MM.1S (cell line): ENCODE measurements around the gene CABLES1.

Experiments used
- EZH2 ChIP-seq: fragments of 300-600 bp; sonication (generic); optimal IDR thresholded peaks from 2 replicates; pipeline ENCODE3; 2017; ENCODE audit warnings: low read depth, mild to moderate bottlenecking, antibody characterized with exemption, low read length, mixed read lengths
- EZH2phosphoT487 ChIP-seq: fragments of 300-600 bp; sonication (generic); IDR thresholded peaks from 2 replicates; pipeline ENCODE4 v1.6.1; 2018; ENCODE audit warnings: antibody characterized with exemption, low read length
- TF ChIP-seq, protein P1 (sequence below): fragments of 300-600 bp; sonication (generic); IDR thresholded peaks from 2 replicates; pipeline ENCODE4 v1.5.1; 2016; ENCODE audit warnings: antibody characterized with exemption, low read length, mixed read lengths

DNA sequence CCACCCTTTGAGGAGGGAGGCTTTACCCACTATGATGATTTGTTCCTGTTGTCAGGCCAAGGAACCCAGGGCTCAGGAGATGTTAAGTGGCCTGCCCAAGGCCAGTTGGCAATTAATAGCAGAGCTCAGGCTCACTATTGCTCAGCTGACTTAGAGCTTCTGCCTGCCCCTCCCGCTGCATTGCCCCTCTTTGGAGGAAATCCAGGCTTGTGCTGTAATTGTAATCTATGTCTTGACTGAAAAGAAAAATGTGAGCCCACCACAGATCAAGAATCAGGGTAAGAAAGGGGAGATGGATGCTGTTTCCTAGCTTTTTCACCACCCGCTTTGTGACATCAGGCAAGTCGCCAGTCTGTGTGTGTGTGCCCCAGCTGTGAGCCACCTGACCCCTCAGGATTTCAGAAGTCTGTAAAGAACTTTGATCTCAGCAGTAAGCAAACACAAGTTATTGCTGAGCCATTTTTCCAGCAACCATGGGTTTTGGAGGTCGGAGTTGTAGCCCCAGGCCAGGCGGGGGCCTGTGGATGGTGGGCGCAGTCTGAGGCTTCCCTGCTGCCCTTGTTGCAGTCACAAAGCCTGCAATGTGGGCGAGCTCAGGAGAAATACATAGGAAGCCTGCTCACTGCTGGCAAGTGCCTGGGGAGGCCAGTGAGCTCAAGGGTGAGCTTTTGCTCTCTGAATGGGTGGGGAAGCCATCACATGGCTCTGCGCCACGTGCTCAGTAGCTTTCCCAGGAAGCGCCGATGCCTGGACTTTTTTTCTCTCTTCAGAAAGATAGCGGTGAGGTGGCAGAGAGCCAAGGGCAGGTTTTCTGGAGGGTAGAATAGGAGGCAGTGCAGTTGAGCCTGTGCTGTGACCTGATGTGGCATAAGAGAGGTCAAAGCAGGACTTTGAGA is 6.1 kb downstream of the CABLES1 start:
- no peak for TF ChIP-seq EZH2
- TF ChIP-seq, protein P1, sequence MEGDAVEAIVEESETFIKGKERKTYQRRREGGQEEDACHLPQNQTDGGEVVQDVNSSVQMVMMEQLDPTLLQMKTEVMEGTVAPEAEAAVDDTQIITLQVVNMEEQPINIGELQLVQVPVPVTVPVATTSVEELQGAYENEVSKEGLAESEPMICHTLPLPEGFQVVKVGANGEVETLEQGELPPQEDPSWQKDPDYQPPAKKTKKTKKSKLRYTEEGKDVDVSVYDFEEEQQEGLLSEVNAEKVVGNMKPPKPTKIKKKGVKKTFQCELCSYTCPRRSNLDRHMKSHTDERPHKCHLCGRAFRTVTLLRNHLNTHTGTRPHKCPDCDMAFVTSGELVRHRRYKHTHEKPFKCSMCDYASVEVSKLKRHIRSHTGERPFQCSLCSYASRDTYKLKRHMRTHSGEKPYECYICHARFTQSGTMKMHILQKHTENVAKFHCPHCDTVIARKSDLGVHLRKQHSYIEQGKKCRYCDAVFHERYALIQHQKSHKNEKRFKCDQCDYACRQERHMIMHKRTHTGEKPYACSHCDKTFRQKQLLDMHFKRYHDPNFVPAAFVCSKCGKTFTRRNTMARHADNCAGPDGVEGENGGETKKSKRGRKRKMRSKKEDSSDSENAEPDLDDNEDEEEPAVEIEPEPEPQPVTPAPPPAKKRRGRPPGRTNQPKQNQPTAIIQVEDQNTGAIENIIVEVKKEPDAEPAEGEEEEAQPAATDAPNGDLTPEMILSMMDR = no peak
- no peak for TF ChIP-seq EZH2phosphoT487
